Muscle layer of duodenum (tissue), 2 donors: ENCODE measurements around the gene SLC25A52.
"Not testable (repeated sequence)": the region's sequence is repeated elsewhere in the genome, so short reads cannot be mapped to it uniquely, and the experiment has no call there.

Experiments
- H3K27ac ChIP-seq: one replicate; pipeline ENCODE4 v1.7.0; 2013; ENCODE audit warnings: mild to moderate bottlenecking, low read length
- H3K27me3 ChIP-seq: one replicate; pipeline ENCODE4 v1.7.0; 2013; ENCODE audit warnings: low read depth, mild to moderate bottlenecking, control low read depth, low read length
- H3K36me3 ChIP-seq, 2 donors: one replicate each; pipeline ENCODE4 v1.7.0; 2013; ENCODE audit warnings: low read length in 2 of 2, control low read depth in 1 of 2, mild to moderate bottlenecking in 1 of 2; ENCODE audit not compliant: insufficient read depth in 2 of 2, control insufficient read depth in 1 of 2
- H3K4me1 ChIP-seq, 2 donors: one replicate each; pipeline ENCODE4 v1.7.0; 2013; ENCODE audit warnings: low read length in 2 of 2, mild to moderate bottlenecking in 2 of 2, control low read depth in 1 of 2, moderate library complexity in 1 of 2; ENCODE audit not compliant: insufficient read depth in 2 of 2, control insufficient read depth in 1 of 2
- H3K4me3 ChIP-seq, 2 donors: one replicate each; pipeline ENCODE4 v1.7.0; 2013; ENCODE audit warnings: low read length in 2 of 2, low read depth in 1 of 2, mild to moderate bottlenecking in 1 of 2
- H3K9me3 ChIP-seq, 2 donors: one replicate each; pipeline ENCODE4 v1.7.0; 2013; ENCODE audit warnings: low read length in 2 of 2, control low read depth in 1 of 2, mild to moderate bottlenecking in 1 of 2; ENCODE audit not compliant: control insufficient read depth in 1 of 2
- donor health status: healthy.

The SLC25A52 gene

GRCh38 chr18:31778391-31778950 lies 17.8 kb upstream of the SLC25A52 start:
- no peak overlapping the region for H3K4me3 ChIP-seq
- H3K27me3 ChIP-seq: no peaks in the 10 kb centered on the region
- H3K27ac ChIP-seq: no peak overlapping the region
- H3K9me3 ChIP-seq: peaks cover 0 to 26% of the 10 kb centered on the region in 2 donors
- H3K4me1 ChIP-seq: no peaks in the 10 kb centered on the region
- no peaks in the 10 kb centered on the region for H3K36me3 ChIP-seq

DNA sequence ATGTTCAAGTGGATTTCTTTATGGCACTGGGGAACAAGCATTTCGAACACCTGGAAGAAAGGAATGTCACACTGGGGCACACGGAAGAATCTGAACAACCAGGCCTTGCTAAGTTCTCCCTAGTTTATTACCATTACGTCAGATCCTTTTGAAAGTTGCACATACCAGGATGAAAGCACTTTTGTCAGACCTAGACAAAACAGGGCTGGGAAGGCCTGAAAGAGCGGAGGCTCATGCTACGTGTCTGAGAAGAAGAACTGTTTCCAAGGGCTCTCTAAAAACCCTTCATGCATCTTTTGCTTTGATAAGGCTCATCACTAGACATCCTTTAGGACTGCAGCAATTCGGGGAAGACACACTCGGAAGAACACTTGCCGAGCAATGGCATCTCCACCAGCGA lies 15.4 kb upstream of the SLC25A52 start:
- no peak overlapping the region for H3K27ac ChIP-seq
- H3K9me3 ChIP-seq: peaks cover 0 to 26% of the 10 kb centered on the region in 2 donors

DNA sequence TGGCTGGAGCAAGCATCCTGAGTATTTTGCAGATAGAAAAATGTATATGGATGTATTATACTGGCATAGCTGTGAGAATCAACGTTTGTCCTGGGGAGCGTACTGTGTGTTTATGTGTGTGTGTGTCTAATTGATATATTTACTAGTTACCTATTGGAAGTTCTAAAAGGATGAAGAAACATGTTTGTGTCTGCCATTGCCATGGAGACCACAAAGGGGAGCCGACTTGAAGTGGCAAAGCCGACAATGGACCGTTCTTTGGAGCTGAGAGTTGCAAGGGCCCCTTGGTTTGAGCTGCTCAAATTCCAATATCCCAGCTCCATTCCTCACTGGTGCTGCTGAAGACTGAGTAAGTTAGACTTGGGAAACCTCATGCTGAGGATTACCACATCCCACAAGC lies 14.3 kb upstream of the SLC25A52 start:
- Histone ChIP-seq H3K9me3 (peaks cover 0 to 21% of the 10 kb centered on the region in 2 donors), H3K27ac (no peak overlapping the region), H3K4me3 (no peak overlapping the region), H3K36me3 (no peaks in the 10 kb centered on the region), H3K4me1 (no peaks in the 10 kb centered on the region), H3K27me3 (no peaks in the 10 kb centered on the region)

More for the DNA sequence above, 15.4 kb upstream of the SLC25A52 start:
- Histone ChIP-seq H3K4me3 (no peak overlapping the region), H3K27me3 (no peaks in the 10 kb centered on the region), H3K36me3 (no peaks in the 10 kb centered on the region), H3K4me1 (no peaks in the 10 kb centered on the region)

DNA sequence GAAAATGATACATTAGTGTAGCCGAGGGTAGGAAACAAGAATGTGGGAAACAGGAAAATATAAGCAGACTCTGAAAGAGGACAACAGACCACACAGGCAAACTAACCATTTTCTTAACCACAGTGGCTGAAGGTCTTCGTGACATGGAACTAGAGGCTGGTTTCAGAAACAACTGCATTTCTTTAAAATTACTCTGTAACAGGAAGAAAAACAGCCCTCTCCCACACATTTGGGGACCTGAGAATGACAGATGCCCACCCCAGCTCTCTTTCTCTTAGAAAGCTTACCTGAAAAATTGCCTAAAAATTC lies 13.8 kb upstream of the SLC25A52 start:
- Histone ChIP-seq H3K9me3 (peaks cover 0 to 16% of the 10 kb centered on the region in 2 donors), H3K27ac (no peak overlapping the region), H3K4me1 (no peaks in the 10 kb centered on the region), H3K27me3 (no peaks in the 10 kb centered on the region), H3K36me3 (no peaks in the 10 kb centered on the region), H3K4me3 (no peak overlapping the region)

- H3K4me3 ChIP-seq: no peak overlapping the region
- H3K4me1 ChIP-seq: no peaks in the 10 kb centered on the region
- no peaks in the 10 kb centered on the region for H3K36me3 ChIP-seq
- H3K27me3 ChIP-seq: no peaks in the 10 kb centered on the region
- H3K9me3 ChIP-seq: peaks cover 0 to 11% of the 10 kb centered on the region in 2 donors
- no peak overlapping the region for H3K27ac ChIP-seq
Observed at GRCh38 chr18:31773774-31774476, 13.2 kb upstream of the SLC25A52 start.

DNA sequence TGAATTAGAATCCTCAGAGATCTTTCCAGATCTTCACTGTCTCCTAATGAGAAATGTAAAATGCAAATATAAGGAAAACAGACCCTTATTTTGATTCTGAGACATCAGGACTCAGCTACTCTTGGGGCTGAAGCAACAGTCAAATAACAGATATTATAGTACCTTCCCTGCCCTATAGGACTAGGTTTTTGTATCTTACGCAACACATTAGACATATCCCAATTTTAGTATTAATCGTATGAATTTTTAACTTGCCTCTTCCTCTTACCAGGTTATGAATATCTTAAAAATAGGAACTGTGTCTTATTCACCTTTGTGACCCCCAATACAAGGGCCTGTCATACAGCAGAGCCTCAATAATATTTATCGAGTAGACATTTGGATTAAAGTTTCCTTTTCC lies 12.0 kb upstream of the SLC25A52 start:
- Histone ChIP-seq H3K36me3 (no peaks in the 10 kb centered on the region), H3K4me3 (no peak overlapping the region)

GRCh38 chr18:31750273-31750672 lies 10.4 kb downstream of the SLC25A52 start:
- Histone ChIP-seq H3K36me3 (no peaks in the 10 kb centered on the region), H3K4me1 (no peaks in the 10 kb centered on the region), H3K27me3 (no peaks in the 10 kb centered on the region), H3K9me3 (no peaks in the 10 kb centered on the region), H3K27ac (no peak overlapping the region), H3K4me3 (no peak overlapping the region)

More for the DNA sequence above, 12.0 kb upstream of the SLC25A52 start:
- Histone ChIP-seq H3K4me1 (no peaks in the 10 kb centered on the region), H3K27ac (no peak overlapping the region), H3K27me3 (no peaks in the 10 kb centered on the region), H3K9me3 (peaks cover 0 to 1% of the 10 kb centered on the region in 2 donors)

DNA sequence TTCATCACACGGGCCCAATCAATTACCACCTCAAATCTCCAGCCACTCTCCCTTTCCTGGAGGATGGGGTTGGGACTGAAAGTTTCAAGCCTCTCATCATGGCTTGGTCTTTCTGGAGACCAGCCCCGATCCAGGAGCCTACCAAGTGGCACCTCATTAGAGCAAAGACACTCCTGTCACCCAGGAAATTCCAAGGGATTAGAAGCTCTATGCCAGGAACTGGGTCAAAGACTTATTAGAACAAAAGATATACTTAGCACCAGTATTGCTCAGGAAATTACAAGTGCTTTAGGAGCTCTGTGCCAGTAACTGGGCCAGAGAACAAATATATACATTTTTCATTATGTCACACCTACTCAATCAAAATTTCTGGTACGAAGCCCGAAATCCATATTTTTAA lies 14.3 kb downstream of the SLC25A52 start:
- H3K36me3 ChIP-seq: no peaks in the 10 kb centered on the region
- H3K9me3 ChIP-seq: no peaks in the 10 kb centered on the region
- H3K4me3 ChIP-seq: no peak overlapping the region
- H3K27ac ChIP-seq: no peak overlapping the region
- no peaks in the 10 kb centered on the region for H3K4me1 ChIP-seq
- H3K27me3 ChIP-seq: no peaks in the 10 kb centered on the region

- Histone ChIP-seq H3K27ac (no peak overlapping the region), H3K4me3 (no peak overlapping the region), H3K9me3 (no peaks in the 10 kb centered on the region), H3K36me3 (no peaks in the 10 kb centered on the region), H3K4me1 (no peaks in the 10 kb centered on the region), H3K27me3 (no peaks in the 10 kb centered on the region)
Observed at GRCh38 chr18:31744321-31745067, 16.2 kb downstream of the SLC25A52 start.

- not testable (repeated sequence) for H3K27me3 ChIP-seq, H3K36me3 ChIP-seq, H3K4me3 ChIP-seq, H3K4me1 ChIP-seq, H3K27ac ChIP-seq, H3K9me3 ChIP-seq
Observed at GRCh38 chr18:31743600-31743999, 17.1 kb downstream of the SLC25A52 start.

- Histone ChIP-seq H3K4me3 (no peak overlapping the region), H3K27me3 (no peaks in the 10 kb centered on the region), H3K36me3 (no peaks in the 10 kb centered on the region), H3K4me1 (no peaks in the 10 kb centered on the region), H3K9me3 (no peaks in the 10 kb centered on the region), H3K27ac (no peak overlapping the region)
Observed at GRCh38 chr18:31741097-31741735, 19.5 kb downstream of the SLC25A52 start.
